Stimulated activated CD4-positive, alpha-beta T cell treated with anti-CD3 and anti-CD28 coated beads, Interleukin-4, amount 100 ng/mL, for 24 hours (primary cell): Measurements from ENCODE around the gene SAE1.

Experiments
- DNase-seq: peaks from one replicate; pipeline ENCODE4 v3.0.0-alpha.2; 2020

Gene SAE1

GRCh38 chr19:47168065-47168464, 37.4 kb downstream of the SAE1 start:
- no peak for DNase-seq

- DNase-seq: no peak
These were observed 42.2 kb downstream of the SAE1 start for GRCh38 chr19:47172666-47173455.

- DNase-seq: no peak
These were observed 45.5 kb downstream of the SAE1 start for GRCh38 chr19:47176071-47176626.

- peak; percentile 53 for DNase-seq
These were observed 46.0 kb downstream of the SAE1 start for GRCh38 chr19:47176627-47177090.

GRCh38 chr19:47179653-47180310, 49.1 kb downstream of the SAE1 start:
- DNase-seq: peak; percentile 18

GRCh38 chr19:47183601-47184000, 53.0 kb downstream of the SAE1 start:
- no peak for DNase-seq

- peak; percentile 91 for DNase-seq
These were observed 56.1 kb downstream of the SAE1 start for GRCh38 chr19:47186446-47187334.

- DNase-seq: no peak
These were observed 56.7 kb downstream of the SAE1 start for GRCh38 chr19:47187335-47187655.

- DNase-seq: no peak
These were observed 57.2 kb downstream of the SAE1 start for GRCh38 chr19:47187797-47188196.

- DNase-seq: no peak
These were observed 57.9 kb downstream of the SAE1 start for GRCh38 chr19:47188507-47189033.

- peak; percentile 75 for DNase-seq
These were observed 59.6 kb downstream of the SAE1 start for GRCh38 chr19:47190167-47190727.

- no peak for DNase-seq
These were observed 64.8 kb downstream of the SAE1 start for GRCh38 chr19:47195434-47195833.

GRCh38 chr19:47197141-47197540, 66.5 kb downstream of the SAE1 start:
- DNase-seq: no peak

GRCh38 chr19:47200530-47200929, 69.9 kb downstream of the SAE1 start:
- no peak for DNase-seq

GRCh38 chr19:47203254-47203653, 72.6 kb downstream of the SAE1 start:
- DNase-seq: no peak

- DNase-seq: no peak
These were observed 78.9 kb downstream of the SAE1 start for GRCh38 chr19:47209319-47210179.

- no peak for DNase-seq
These were observed 79.5 kb downstream of the SAE1 start for GRCh38 chr19:47210180-47210490.

- peak; percentile 85 for DNase-seq
These were observed 80.2 kb downstream of the SAE1 start for GRCh38 chr19:47210689-47211316.

- no peak for DNase-seq
These were observed 84.9 kb downstream of the SAE1 start for GRCh38 chr19:47215581-47215980.

GRCh38 chr19:47221080-47221841, 90.6 kb downstream of the SAE1 start:
- DNase-seq: no peak
